Left lung (tissue), 14 donors: ENCODE measurements around the gene GNG14. TPM values are rescaled to one million over a fixed set of nuclear protein-coding genes. Genes with fewer than 3 reads are reported as not detected.

Source experiments
- ATAC-seq: fragments of 200-7000 bp; cut with Tn5 transposase; one replicate; pipeline ENCODE4 v1.9.1; 2020; ENCODE audit warnings: moderate library complexity
- DNase-seq, 4 donors: peaks; one replicate each; pipeline ENCODE4 v3.0.0-alpha.2; 2013 to 2020
- H3K27ac ChIP-seq, 2 donors: fragments of 200-600 bp; sonication (generic) in 1 of 2; one replicate each; pipeline versions ENCODE4 v1.5.0 to v1.8.0; 2020 to 2021
- H3K27me3 ChIP-seq, 2 donors: fragments of 200-600 bp; sonication (generic) in 1 of 2; one replicate each; pipeline versions ENCODE4 v1.5.0 to v1.8.0; 2020 to 2021
- H3K36me3 ChIP-seq, 2 donors: fragments of 200-600 bp; sonication (generic) in 1 of 2; one replicate each; pipeline versions ENCODE4 v1.5.0 to v1.8.0; 2020 to 2021
- H3K4me1 ChIP-seq, 2 donors: fragments of 200-600 bp; one replicate each; pipeline ENCODE4 v1.8.0; 2021
- H3K4me3 ChIP-seq, 2 donors: fragments of 200-600 bp; sonication (generic) in 1 of 2; one replicate each; pipeline versions ENCODE4 v1.5.0 to v1.8.0; 2020 to 2021; ENCODE audit warnings: mild to moderate bottlenecking in 1 of 2
- H3K9me3 ChIP-seq, 2 donors: fragments of 200-600 bp; sonication (generic) in 1 of 2; one replicate each; pipeline versions ENCODE4 v1.5.0 to v1.8.0; 2020 to 2021
- CTCF ChIP-seq, 2 donors: fragments of 200-600 bp; sonication (generic) in 1 of 2; IDR thresholded peaks; one replicate each; pipeline versions ENCODE4 v1.5.0 to v1.8.0; 2021; ENCODE audit warnings: antibody characterized with exemption in 2 of 2
- intact Hi-C, 2 donors: fragments of 100-400 bp; cut with DNase I; formaldehyde crosslinking; loops; one replicate each; pipeline versions ENCODE4 v1.11.2 to v1.14.2; 2022
- long read RNA-seq, 12 donors: library from polyadenylated mRNA in 2 of 12; unstranded in 2 of 12; transcript quantifications; one replicate each; pipeline ENCODE4 v2.0.0 and lab custom pipeline, GENCODE V29; 2019 to 2026
- polyA plus RNA-seq, 6 donors: library from polyadenylated mRNA; unstranded; fragments of 120-200 nt; gene quantifications; one replicate each; pipeline ENCODE4 v1.2.1, GENCODE V29; 2013; ENCODE audit not compliant: insufficient read length in 6 of 6
- total RNA-seq, 2 donors: library from RNA; stranded (reverse); fragmentation: NEBNext Ultra II Directional; extraction: Animal tissue kit (Norgen Biotek cat#: 25700); gene quantifications; one replicate each; pipeline ENCODE4 v1.2.1, GENCODE V29; 2021
- donor health status: DM: no; HTN: yes; CAD: no.
- donor health status: DM: no; HTN: no; CAD: no.

The GNG14 gene
- total RNA-seq = not detected
- under 1 TPM in 2 of 6 donors, not detected in 4; 0.55 to 0.73 TPM for polyA plus RNA-seq
- long read RNA-seq, donor 1 = 0 reads
- long read RNA-seq, donor 2 = 0 reads
- long read RNA-seq, donor 3 = 0 reads
- long read RNA-seq, donor 4 = 0 reads
- long read RNA-seq, donor 5 = 0 reads
- long read RNA-seq, donor 6 = 0 reads
- long read RNA-seq, donor 7 = 0 reads
- long read RNA-seq, donor 8 = 0 reads
- long read RNA-seq, donor 9 = 0 reads
- long read RNA-seq, donor 10 = 0 reads
- long read RNA-seq, donor 11 = 0 reads
- long read RNA-seq, donor 12 = 0 reads

- no peaks in the 10 kb centered on the region for H3K4me1 ChIP-seq
- H3K4me3 ChIP-seq = no peak within 1 kb of the TSS
- TF ChIP-seq CTCF (IDR thresholded peaks at IDR 0.05) = no peak
- H3K9me3 ChIP-seq = no peaks in the 10 kb centered on the region
- intact Hi-C loops = no loop called here
- no peaks in the 10 kb centered on the region for H3K27me3 ChIP-seq
- DNase-seq (no peak), ATAC-seq (no peak)
- H3K36me3 ChIP-seq = peaks cover 0 to 11% of the 10 kb centered on the region in 2 donors
- no peak within 1 kb of the TSS for H3K27ac ChIP-seq
Measured at GRCh38 chr19:12687496-12688196, at the start of gene GNG14. TSS of gene GNG14 (plus strand) at chr19:12687998. CDS start at chr19:12688049, 51 bp downstream.

- intact Hi-C loops = no loop called here
- TF ChIP-seq CTCF (IDR thresholded peaks at IDR 0.05) = no peak
- H3K4me3 ChIP-seq = no peak overlapping the region
- no peak for ATAC-seq
- no peak overlapping the region for H3K27ac ChIP-seq
- peak in 1 of 4 donors; percentile 55 for DNase-seq
- H3K27me3 ChIP-seq = no peaks in the 10 kb centered on the region
- peaks cover 3 to 12% of the 10 kb centered on the region in 2 donors for H3K4me1 ChIP-seq
- no peaks in the 10 kb centered on the region for H3K9me3 ChIP-seq
- peaks cover 0 to 5% of the 10 kb centered on the region in 2 donors for H3K36me3 ChIP-seq
Measured at GRCh38 chr19:12638611-12639182, 49.1 kb upstream of the GNG14 start.

GRCh38 chr19:12639901-12640613, 47.7 kb upstream of the GNG14 start:
- TF ChIP-seq CTCF (IDR thresholded peaks at IDR 0.05) = peak; percentile 83 to 85
- H3K27ac ChIP-seq = no peak overlapping the region
- H3K27me3 ChIP-seq = no peaks in the 10 kb centered on the region
- H3K9me3 ChIP-seq = no peaks in the 10 kb centered on the region
- intact Hi-C loops = no loop called here
- H3K36me3 ChIP-seq = peaks cover 0 to 17% of the 10 kb centered on the region in 2 donors
- ATAC-seq (peak; percentile 99), DNase-seq (peak; percentile 59 to 94 (median 84))
- peak overlapping the region in 1 of 2 donors; percentile 16 for H3K4me3 ChIP-seq
- peaks cover 3 to 12% of the 10 kb centered on the region in 2 donors for H3K4me1 ChIP-seq

GRCh38 chr19:12641456-12641855, 46.3 kb upstream of the GNG14 start:
- Histone ChIP-seq H3K4me3 (no peak overlapping the region), H3K4me1 (peaks cover 3 to 15% of the 10 kb centered on the region in 2 donors), H3K27ac (no peak overlapping the region), H3K27me3 (no peaks in the 10 kb centered on the region), H3K36me3 (peaks cover 0 to 24% of the 10 kb centered on the region in 2 donors), H3K9me3 (no peaks in the 10 kb centered on the region)
- intact Hi-C loops = no loop called here
- no peak for ATAC-seq
- peak in 1 of 4 donors; percentile 13 for DNase-seq
- no peak for TF ChIP-seq CTCF (IDR thresholded peaks at IDR 0.05)
